Osteocyte (in vitro differentiated cells): Measurements from ENCODE around the gene TUBB4A. TPM values are rescaled to one million over a fixed set of nuclear protein-coding genes. Genes with fewer than 3 reads are reported as not detected.

Experiments used
- DNase-seq: peaks from one replicate; pipeline ENCODE4 v3.0.0; 2021; ENCODE audit warnings: mixed read lengths; ENCODE audit not compliant: unreplicated experiment; ENCODE audit errors: extremely low spot score
- H3K27ac Mint-ChIP-seq: one replicate; pipeline ENCODE4 v1.8.0; 2021; ENCODE audit warnings: mild to moderate bottlenecking, mixed read lengths; ENCODE audit not compliant: unreplicated experiment
- H3K27me3 Mint-ChIP-seq: one replicate; pipeline ENCODE4 v1.8.0; 2021; ENCODE audit warnings: mixed read lengths; ENCODE audit not compliant: unreplicated experiment
- H3K36me3 Mint-ChIP-seq: one replicate; pipeline ENCODE4 v1.8.0; 2021; ENCODE audit warnings: mixed read lengths; ENCODE audit not compliant: unreplicated experiment
- H3K4me1 Mint-ChIP-seq: one replicate; pipeline ENCODE4 v1.8.0; 2021; ENCODE audit warnings: mixed read lengths; ENCODE audit not compliant: unreplicated experiment
- H3K4me3 Mint-ChIP-seq: one replicate; pipeline ENCODE4 v1.8.0; 2021; ENCODE audit warnings: mild to moderate bottlenecking, moderate library complexity, mixed read lengths; ENCODE audit not compliant: unreplicated experiment
- H3K9me3 Mint-ChIP-seq: one replicate; pipeline ENCODE4 v1.8.0; 2021; ENCODE audit warnings: mixed read lengths; ENCODE audit not compliant: unreplicated experiment
- total RNA-seq: library from RNA; stranded (reverse); gene quantifications from 2 replicates; pipeline ENCODE4 v1.2.1, GENCODE V29; 2021
- TF ChIP-seq, protein P1 (sequence below): fragments of 200-600 bp; sonication (generic); IDR thresholded peaks from 2 replicates; pipeline ENCODE4 v1.5.0; 2021; ENCODE audit warnings: antibody characterized with exemption, mild to moderate bottlenecking, moderate library complexity

Gene TUBB4A
- total RNA-seq, 1 donor from 2014 or later, result not detected

DNA sequence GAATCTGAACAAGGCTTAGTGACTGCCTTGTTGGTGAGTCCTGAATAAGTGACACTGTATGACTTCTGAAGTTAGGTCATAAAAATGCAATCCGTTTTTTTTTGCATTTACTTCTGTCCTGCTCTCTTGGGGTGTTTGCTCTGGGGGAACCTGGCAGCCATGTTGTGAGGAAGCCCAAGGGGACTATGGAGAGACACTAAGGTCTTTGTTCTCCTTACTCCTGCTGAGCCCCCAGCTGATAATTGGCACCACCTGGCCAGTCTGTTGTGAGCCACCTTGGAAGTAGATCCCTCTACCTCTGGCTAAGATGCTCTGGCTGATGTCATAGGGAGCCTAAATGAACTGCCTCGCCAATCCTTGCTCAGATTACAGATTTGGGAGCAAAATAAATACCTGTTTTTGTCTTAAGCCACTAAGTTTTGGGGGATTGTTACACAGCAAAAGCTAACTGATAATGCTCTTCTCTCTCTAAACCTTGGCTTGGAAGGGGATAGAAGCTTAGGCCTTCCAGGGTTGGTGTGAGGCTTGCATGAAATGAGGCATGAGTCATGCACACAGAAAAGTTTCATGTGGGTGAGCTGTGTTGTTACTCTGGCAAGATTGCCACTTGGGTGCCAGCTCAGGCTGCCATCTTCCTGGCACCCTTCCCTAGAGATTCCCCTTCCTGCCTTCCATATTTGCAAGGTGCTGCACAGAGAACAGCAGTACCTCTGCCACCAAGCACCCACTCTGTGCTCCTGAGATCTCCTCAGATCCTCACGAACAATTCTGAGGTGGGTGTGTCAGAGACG is 10.1 kb downstream of the TUBB4A start:
- DNase-seq, result no peak
- H3K36me3 Mint-ChIP-seq, result no peaks in the 10 kb centered on the region
- no peaks in the 10 kb centered on the region for H3K4me1 Mint-ChIP-seq
- peaks cover 5% of the 10 kb centered on the region for H3K9me3 Mint-ChIP-seq
- H3K4me3 Mint-ChIP-seq, result no peak overlapping the region
- TF ChIP-seq, protein P1, sequence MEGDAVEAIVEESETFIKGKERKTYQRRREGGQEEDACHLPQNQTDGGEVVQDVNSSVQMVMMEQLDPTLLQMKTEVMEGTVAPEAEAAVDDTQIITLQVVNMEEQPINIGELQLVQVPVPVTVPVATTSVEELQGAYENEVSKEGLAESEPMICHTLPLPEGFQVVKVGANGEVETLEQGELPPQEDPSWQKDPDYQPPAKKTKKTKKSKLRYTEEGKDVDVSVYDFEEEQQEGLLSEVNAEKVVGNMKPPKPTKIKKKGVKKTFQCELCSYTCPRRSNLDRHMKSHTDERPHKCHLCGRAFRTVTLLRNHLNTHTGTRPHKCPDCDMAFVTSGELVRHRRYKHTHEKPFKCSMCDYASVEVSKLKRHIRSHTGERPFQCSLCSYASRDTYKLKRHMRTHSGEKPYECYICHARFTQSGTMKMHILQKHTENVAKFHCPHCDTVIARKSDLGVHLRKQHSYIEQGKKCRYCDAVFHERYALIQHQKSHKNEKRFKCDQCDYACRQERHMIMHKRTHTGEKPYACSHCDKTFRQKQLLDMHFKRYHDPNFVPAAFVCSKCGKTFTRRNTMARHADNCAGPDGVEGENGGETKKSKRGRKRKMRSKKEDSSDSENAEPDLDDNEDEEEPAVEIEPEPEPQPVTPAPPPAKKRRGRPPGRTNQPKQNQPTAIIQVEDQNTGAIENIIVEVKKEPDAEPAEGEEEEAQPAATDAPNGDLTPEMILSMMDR, result no peak
- H3K27me3 Mint-ChIP-seq, result peaks cover 2% of the 10 kb centered on the region
- H3K27ac Mint-ChIP-seq, result no peak overlapping the region

DNA sequence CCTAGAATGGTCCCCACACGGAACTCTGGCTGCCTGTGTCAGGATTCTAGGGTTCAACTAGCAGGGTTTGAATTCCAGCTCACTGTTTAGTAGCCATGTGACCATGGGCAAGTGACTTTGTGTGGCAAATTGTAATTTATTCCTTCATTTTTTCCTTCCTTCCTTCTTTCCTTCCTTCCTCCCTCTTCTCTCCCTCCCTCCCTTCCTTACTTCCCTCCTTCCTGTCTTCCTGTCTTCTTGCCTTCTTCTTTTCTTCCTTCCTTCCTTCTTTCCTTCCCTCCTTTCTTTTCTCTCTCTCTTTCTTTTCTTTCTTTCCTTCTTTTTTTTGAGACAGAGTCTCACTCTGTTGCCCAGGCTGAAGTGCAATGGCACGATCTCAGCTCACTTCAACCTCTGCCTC is 12.0 kb downstream of the TUBB4A start:
- no peak overlapping the region for H3K4me3 Mint-ChIP-seq
- H3K4me1 Mint-ChIP-seq, result no peaks in the 10 kb centered on the region
- peaks cover 5% of the 10 kb centered on the region for H3K9me3 Mint-ChIP-seq
- no peak for DNase-seq
- TF ChIP-seq, protein P1, result no peak
- H3K36me3 Mint-ChIP-seq, result no peaks in the 10 kb centered on the region
- no peak overlapping the region for H3K27ac Mint-ChIP-seq
- H3K27me3 Mint-ChIP-seq, result peaks cover 2% of the 10 kb centered on the region

DNA sequence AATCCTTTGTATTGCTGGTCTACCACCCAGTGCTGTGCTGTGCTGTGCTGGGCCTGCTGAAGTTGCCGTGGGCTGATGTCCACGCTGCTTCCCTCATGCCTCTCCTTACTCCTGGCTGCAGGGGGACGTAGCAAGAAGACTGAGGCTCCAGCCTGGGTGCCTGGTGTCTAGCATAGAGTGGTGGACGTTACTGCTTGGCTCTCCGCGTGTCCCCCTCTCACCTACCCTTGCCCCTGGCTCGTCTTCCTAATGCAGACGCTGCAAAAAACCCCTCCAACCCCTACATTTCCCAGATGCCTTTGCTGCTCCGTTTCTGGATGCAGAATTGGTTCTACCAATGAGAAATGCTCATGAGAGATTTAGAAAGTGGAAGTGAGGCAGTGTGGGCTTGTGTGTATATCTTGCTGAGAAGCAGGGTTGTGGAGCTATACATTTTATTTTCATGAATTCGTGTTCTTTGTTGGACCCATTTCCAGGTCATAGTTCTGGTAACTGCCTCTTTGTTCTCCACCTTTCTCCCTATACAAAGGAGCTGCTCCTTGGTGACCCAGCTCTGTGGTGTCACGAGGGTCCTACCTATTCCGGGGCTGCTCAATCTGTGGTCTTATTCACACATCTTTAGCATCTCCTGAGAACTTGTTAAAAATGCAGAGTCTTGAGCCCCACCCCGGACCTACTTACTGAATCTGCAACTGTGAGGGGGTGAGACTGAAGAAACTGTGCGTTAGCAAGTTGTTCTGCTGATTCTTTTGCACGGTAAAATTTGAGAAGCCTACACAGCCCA is 12.6 kb downstream of the TUBB4A start:
- Mint-ChIP-seq H3K4me1 (no peaks in the 10 kb centered on the region), H3K27ac (no peak overlapping the region), H3K36me3 (no peaks in the 10 kb centered on the region), H3K27me3 (peaks cover 2% of the 10 kb centered on the region), H3K9me3 (peaks cover 5% of the 10 kb centered on the region), H3K4me3 (no peak overlapping the region)
- no peak for DNase-seq
- TF ChIP-seq, protein P1, result no peak

DNA sequence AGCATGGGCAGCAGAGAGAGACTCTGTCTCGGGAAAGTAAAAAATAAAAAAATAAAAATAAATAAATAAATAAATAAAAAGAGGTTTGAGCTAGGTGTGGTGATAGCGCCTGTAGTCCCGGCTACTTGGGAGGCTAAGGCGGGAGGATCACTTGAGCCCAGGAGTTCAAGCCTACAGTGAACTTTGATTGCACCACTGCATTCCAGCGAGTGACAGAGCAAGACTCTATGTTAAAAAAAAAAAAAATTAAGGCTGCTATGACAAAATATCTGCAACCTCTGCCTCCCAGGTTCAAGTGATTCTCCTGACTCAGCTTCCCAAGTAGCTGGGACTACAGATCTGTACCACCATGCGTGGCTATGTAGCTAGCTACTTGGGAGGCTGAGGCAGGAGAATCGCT is 17.3 kb downstream of the TUBB4A start:
- no peak overlapping the region for H3K27ac Mint-ChIP-seq
- no peaks in the 10 kb centered on the region for H3K27me3 Mint-ChIP-seq
- no peaks in the 10 kb centered on the region for H3K9me3 Mint-ChIP-seq
- no peak for DNase-seq
- no peak overlapping the region for H3K4me3 Mint-ChIP-seq
- H3K36me3 Mint-ChIP-seq, result no peaks in the 10 kb centered on the region
- TF ChIP-seq, protein P1, result no peak
- no peaks in the 10 kb centered on the region for H3K4me1 Mint-ChIP-seq

DNA sequence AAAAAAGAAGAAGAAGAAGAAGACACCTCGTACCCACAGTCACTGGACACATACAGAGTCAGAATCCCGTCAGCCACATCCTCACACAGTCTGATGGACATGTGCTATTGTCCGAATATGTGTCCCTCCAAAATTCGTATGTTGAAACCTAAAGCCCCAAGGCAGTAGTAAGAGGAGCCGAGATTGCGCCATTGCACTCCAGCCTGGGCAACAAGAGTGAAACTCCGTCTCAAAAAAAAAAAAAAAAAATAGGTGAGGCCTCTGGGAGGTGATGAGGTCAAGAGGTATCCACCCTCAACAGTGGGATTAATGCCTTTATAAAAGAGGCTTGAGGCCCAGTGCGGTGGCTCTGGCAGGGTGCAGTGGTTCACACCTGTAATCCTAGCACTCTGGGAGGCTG is 17.9 kb downstream of the TUBB4A start:
- no peak for DNase-seq
- H3K36me3 Mint-ChIP-seq, result no peaks in the 10 kb centered on the region
- no peak overlapping the region for H3K4me3 Mint-ChIP-seq
- no peaks in the 10 kb centered on the region for H3K27me3 Mint-ChIP-seq
- H3K9me3 Mint-ChIP-seq, result no peaks in the 10 kb centered on the region
- TF ChIP-seq, protein P1, result no peak
- H3K4me1 Mint-ChIP-seq, result no peaks in the 10 kb centered on the region
- no peak overlapping the region for H3K27ac Mint-ChIP-seq
